Endodermal cell (in vitro differentiated cells): Measurements from ENCODE around the gene RPRD2. TPM values are rescaled to one million over a fixed set of nuclear protein-coding genes. Genes with fewer than 3 reads are reported as not detected.

ENCODE experiments used
- DNase-seq: peaks from one replicate; pipeline ENCODE4 v3.0.0-alpha.2; 2017
- H3K27ac ChIP-seq: 2 replicates; pipeline ENCODE4 v1.5.1; 2013; ENCODE audit warnings: mild to moderate bottlenecking, low read depth, low read length, moderate library complexity
- H3K27me3 ChIP-seq: 2 replicates; pipeline ENCODE4 v1.6.1; 2013; ENCODE audit warnings: mild to moderate bottlenecking, low read length, moderate library complexity; ENCODE audit not compliant: insufficient read depth, control insufficient read depth, poor library complexity, severe bottlenecking
- H3K36me3 ChIP-seq: 2 replicates; pipeline ENCODE4 v1.7.0; 2013; ENCODE audit warnings: mild to moderate bottlenecking, low read length, moderate library complexity; ENCODE audit not compliant: control insufficient read depth, insufficient read depth
- H3K4me1 ChIP-seq: one replicate; pipeline ENCODE4 v1.7.0; 2013; ENCODE audit warnings: low read length; ENCODE audit not compliant: control insufficient read depth, insufficient read depth
- H3K4me3 ChIP-seq: 2 replicates; pipeline ENCODE4 v1.5.1; 2013; ENCODE audit warnings: mild to moderate bottlenecking, low read length, moderate library complexity
- H3K9ac ChIP-seq: 2 replicates; pipeline ENCODE4 v1.6.1; 2013; ENCODE audit warnings: mild to moderate bottlenecking, low read length, moderate library complexity; ENCODE audit not compliant: poor library complexity, severe bottlenecking; ENCODE audit errors: extremely low read depth
- H3K9me3 ChIP-seq: 2 replicates; pipeline ENCODE4 v1.6.1; 2013; ENCODE audit warnings: mild to moderate bottlenecking, low read length, moderate library complexity; ENCODE audit not compliant: control insufficient read depth
- H3K27ac Mint-ChIP-seq: 2 replicates; pipeline ENCODE4 v1.8.0; 2020; ENCODE audit warnings: mixed read lengths
- H3K27me3 Mint-ChIP-seq: 2 replicates; pipeline ENCODE4 v1.8.0; 2021; ENCODE audit warnings: mild to moderate bottlenecking, mixed read lengths; ENCODE audit not compliant: insufficient read depth
- H3K36me3 Mint-ChIP-seq: 2 replicates; pipeline ENCODE4 v1.8.0; 2020; ENCODE audit warnings: low read depth, mixed read lengths
- H3K4me1 Mint-ChIP-seq: 2 replicates; pipeline ENCODE4 v1.8.0; 2020; ENCODE audit warnings: mixed read lengths
- H3K4me3 Mint-ChIP-seq: 2 replicates; pipeline ENCODE4 v1.8.0; 2020; ENCODE audit warnings: mild to moderate bottlenecking, moderate library complexity, mixed read lengths
- H3K9me3 Mint-ChIP-seq: 2 replicates; pipeline ENCODE4 v1.8.0; 2020; ENCODE audit warnings: mild to moderate bottlenecking, mixed read lengths
- CTCF ChIP-seq: fragments of 200-600 bp; sonication (generic); conservative IDR thresholded peaks from 2 replicates; pipeline ENCODE4 v1.5.0; 2021; ENCODE audit warnings: antibody characterized with exemption, mild to moderate bottlenecking
- WGBS, 2 experiments: methylation state at CpG; one replicate each; pipeline versions ENCODE4 v1.1.5 to v1.1.7; 2013; ENCODE audit warnings: missing lambda C conversion rate in 2 of 2, mixed read lengths in 1 of 2; ENCODE audit not compliant: insufficient coverage in 1 of 2, insufficient read length in 1 of 2; 5-methylcytosine and 5-hydroxymethylcytosine counted together
- total RNA-seq, 2 donors: library from RNA; stranded (reverse); fragmentation: NEBNext Ultra II Directional in 1 of 2; extraction: Animal tissue kit (Norgen Biotek cat#: 25700) in 1 of 2; gene quantifications; 2 replicates in 1 of 2; 3 replicates in 1 of 2; pipeline ENCODE4 v1.2.1, GENCODE V29; 2021

Gene RPRD2
- total RNA-seq, 2 donors from 2014 or later, result 33.1 to 35.9 TPM

- WGBS, 2 experiments, result 96% methylated on average over 2 of the region's 2 CpGs; no CpG with 5 or more reads in 1 of the 2 experiments
- peaks cover 34% of the 10 kb centered on the region for H3K36me3 Mint-ChIP-seq
- no peaks in the 10 kb centered on the region for H3K27me3 ChIP-seq
- DNase-seq, result no peak
- no peaks in the 10 kb centered on the region for H3K9me3 ChIP-seq
- no peak for TF ChIP-seq CTCF
- no peaks in the 10 kb centered on the region for H3K9me3 Mint-ChIP-seq
- H3K27me3 Mint-ChIP-seq, result no peaks in the 10 kb centered on the region
- no peak overlapping the region for H3K9ac ChIP-seq
- H3K4me1 ChIP-seq, result no peaks in the 10 kb centered on the region
- no peaks in the 10 kb centered on the region for H3K4me1 Mint-ChIP-seq
- peaks cover 33% of the 10 kb centered on the region for H3K36me3 ChIP-seq
- no peak overlapping the region for H3K4me3 Mint-ChIP-seq
- H3K27ac Mint-ChIP-seq, result no peak overlapping the region
- H3K4me3 ChIP-seq, result no peak overlapping the region
- no peak overlapping the region for H3K27ac ChIP-seq
Measured at GRCh38 chr1:150422541-150422940, 58.6 kb downstream of the RPRD2 start.

- Histone ChIP-seq H3K4me3 (no peak overlapping the region), H3K4me1 (no peaks in the 10 kb centered on the region), H3K9me3 (no peaks in the 10 kb centered on the region), H3K27ac (no peak overlapping the region), H3K9ac (no peak overlapping the region), H3K36me3 (peaks cover 15% of the 10 kb centered on the region), H3K27me3 (no peaks in the 10 kb centered on the region)
- H3K4me1 Mint-ChIP-seq, result no peaks in the 10 kb centered on the region
- WGBS, 2 experiments, result 89 to 100% methylated on average over 2 to 3 of the region's 3 CpGs
- H3K27me3 Mint-ChIP-seq, result no peaks in the 10 kb centered on the region
- no peak overlapping the region for H3K4me3 Mint-ChIP-seq
- no peaks in the 10 kb centered on the region for H3K9me3 Mint-ChIP-seq
- DNase-seq, result no peak
- H3K36me3 Mint-ChIP-seq, result peaks cover 22% of the 10 kb centered on the region
- TF ChIP-seq CTCF, result peak; percentile 57
- H3K27ac Mint-ChIP-seq, result peak overlapping the region; percentile 6
Measured at GRCh38 chr1:150429805-150430204, 65.9 kb downstream of the RPRD2 start.

- Histone ChIP-seq H3K27ac (no peak overlapping the region), H3K27me3 (no peaks in the 10 kb centered on the region), H3K4me1 (no peaks in the 10 kb centered on the region), H3K9ac (no peak overlapping the region), H3K9me3 (no peaks in the 10 kb centered on the region), H3K4me3 (no peak overlapping the region), H3K36me3 (peaks cover 54% of the 10 kb centered on the region)
- no peaks in the 10 kb centered on the region for H3K9me3 Mint-ChIP-seq
- no peaks in the 10 kb centered on the region for H3K27me3 Mint-ChIP-seq
- WGBS, 2 experiments, result 90 to 91% methylated on average over 2 of the region's 2 CpGs
- no peak overlapping the region for H3K4me3 Mint-ChIP-seq
- DNase-seq, result no peak
- H3K27ac Mint-ChIP-seq, result no peak overlapping the region
- H3K4me1 Mint-ChIP-seq, result no peaks in the 10 kb centered on the region
- no peak for TF ChIP-seq CTCF
- H3K36me3 Mint-ChIP-seq, result peaks cover 48% of the 10 kb centered on the region
Measured at GRCh38 chr1:150441121-150441520, 77.2 kb downstream of the RPRD2 start.
